ENCODE measurements around the gene CPZ.
"Not testable (repeated sequence)": the region's sequence is repeated elsewhere in the genome, so short reads cannot be mapped to it uniquely, and the experiment has no call there.

CPZ gene

DNA sequence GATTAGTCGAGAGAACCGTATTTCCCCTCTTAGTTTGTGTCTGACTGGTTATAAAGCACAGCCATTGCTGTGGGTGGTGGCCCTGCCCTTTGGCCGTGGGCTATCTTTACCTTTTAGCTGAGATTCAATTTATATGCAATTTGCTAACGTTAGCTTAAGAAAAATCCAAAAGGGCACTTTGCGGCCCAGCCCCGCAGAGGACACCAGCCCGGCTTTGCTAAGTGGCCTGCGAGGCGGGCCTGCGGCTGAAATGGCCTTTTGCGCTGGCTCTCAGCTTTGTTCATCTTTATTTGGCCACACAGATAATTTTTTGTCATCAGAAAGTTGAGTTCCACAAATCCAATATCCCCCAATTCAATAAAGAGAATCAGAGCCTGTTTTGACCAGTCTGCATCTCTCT is 48.3 kb downstream of the CPZ start:
- DNase-seq (ENCODE audit: low read depth), result no peak

- no peak for DNase-seq (ENCODE audit: low read depth)
These were observed 48.7 kb downstream of the CPZ start for GRCh38 chr4:8641256-8641655.

GRCh38 chr4:8641931-8642650 is 49.5 kb downstream of the CPZ start:
- DNase-seq (ENCODE audit: low read depth), result no peak

GRCh38 chr4:8642651-8643321 is 50.2 kb downstream of the CPZ start:
- no peak for DNase-seq (ENCODE audit: low read depth)

- DNase-seq (ENCODE audit: low read depth), result no peak
These were observed 50.9 kb downstream of the CPZ start for GRCh38 chr4:8643441-8643840.

GRCh38 chr4:8643986-8644385 is 51.4 kb downstream of the CPZ start:
- DNase-seq (ENCODE audit: low read depth), result no peak

DNA sequence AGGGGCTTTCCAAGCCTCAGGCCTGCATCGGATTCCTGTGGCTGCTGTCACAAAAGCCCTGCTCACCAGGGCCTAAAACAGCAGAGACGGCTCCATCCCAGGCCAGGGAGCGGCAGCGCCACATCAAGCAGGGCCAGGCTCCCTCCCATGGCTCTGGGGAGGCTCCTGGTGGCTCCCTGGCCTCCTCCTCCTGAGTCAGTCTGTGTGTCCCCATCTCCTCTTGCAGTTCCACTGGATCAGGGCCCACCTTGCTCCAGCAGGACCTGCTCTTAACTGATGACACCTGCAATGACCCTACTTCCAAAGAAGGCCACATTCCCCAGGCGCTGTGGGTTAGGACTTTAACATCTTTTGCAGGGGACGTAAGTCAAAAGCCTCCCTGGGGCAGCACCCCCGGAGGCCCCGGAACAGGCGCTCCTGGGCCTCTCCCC is 51.9 kb downstream of the CPZ start:
- DNase-seq (ENCODE audit: low read depth), result no peak

- no peak for DNase-seq (ENCODE audit: low read depth)
These were observed 52.6 kb downstream of the CPZ start for GRCh38 chr4:8644966-8645752.

- DNase-seq (ENCODE audit: low read depth), result no peak
These were observed 53.2 kb downstream of the CPZ start for GRCh38 chr4:8645753-8646124.

GRCh38 chr4:8646296-8647093 is 53.9 kb downstream of the CPZ start:
- no peak for DNase-seq (ENCODE audit: low read depth)

DNA sequence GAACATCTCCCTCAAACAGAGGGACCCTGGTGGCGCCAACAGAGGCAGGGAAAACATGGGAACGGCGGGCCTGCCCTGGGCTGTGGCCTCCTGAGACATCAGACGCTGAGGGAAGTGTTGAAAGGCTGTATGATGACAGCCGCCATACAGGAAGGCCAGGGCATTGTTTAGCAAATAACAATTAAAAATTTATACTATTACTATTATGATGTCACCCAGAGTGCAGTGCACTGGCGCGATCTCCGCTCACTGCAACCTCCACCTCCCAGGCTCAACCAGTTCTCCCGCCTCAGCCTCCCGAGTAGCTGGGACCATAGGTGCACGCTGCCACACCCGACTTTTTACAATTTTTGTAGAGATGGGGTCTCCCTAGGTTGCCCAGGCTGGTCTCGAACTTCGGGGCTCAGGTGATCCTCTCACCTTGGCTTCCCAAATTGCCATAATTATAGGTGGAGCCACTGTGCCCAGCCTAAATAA is 54.6 kb downstream of the CPZ start:
- DNase-seq (ENCODE audit: low read depth), result no peak

DNA sequence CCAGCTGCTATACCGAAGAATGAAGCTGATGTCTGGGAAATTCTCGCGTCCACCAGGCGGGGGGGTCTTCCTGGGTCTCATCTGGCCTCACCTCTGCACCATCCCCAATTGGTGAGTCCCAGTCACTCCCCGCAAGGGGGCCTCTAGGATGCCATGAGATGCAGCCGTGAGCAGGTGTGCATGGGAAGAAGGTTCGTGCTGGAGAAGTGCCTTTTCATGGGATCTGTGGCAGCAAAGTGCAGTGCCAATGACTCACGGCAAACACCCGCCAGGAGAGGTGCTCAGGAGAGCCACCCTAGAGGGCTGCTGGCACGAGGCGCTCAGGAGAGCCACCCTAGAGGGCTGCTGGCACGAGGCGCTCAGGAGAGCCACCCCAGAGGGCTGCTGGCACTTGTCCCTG is 55.1 kb downstream of the CPZ start:
- no peak for DNase-seq (ENCODE audit: low read depth)

DNA sequence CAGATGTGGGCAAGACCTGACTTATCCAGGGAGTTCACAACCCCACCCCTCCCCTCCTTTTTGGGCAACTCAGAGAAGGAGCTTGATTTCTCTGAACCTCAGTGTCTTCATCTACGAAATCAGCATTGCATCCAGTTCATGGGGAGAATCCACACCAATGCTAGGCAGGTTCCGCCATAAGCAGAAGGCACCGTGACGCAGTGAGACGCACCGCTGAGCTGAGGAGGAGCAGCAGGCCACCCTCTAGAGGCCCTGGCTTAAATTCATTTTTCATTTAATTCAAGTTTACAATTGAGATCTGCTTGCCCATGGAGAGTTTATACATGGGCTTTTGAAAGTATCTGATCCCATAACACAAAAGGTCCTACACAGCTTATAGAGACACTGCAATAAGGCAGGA is 55.7 kb downstream of the CPZ start:
- no peak for DNase-seq (ENCODE audit: low read depth)

GRCh38 chr4:8648816-8649630 is 56.5 kb downstream of the CPZ start:
- DNase-seq (ENCODE audit: low read depth), result no peak

GRCh38 chr4:8649631-8650361 is 57.2 kb downstream of the CPZ start:
- no peak for DNase-seq (ENCODE audit: low read depth)

DNA sequence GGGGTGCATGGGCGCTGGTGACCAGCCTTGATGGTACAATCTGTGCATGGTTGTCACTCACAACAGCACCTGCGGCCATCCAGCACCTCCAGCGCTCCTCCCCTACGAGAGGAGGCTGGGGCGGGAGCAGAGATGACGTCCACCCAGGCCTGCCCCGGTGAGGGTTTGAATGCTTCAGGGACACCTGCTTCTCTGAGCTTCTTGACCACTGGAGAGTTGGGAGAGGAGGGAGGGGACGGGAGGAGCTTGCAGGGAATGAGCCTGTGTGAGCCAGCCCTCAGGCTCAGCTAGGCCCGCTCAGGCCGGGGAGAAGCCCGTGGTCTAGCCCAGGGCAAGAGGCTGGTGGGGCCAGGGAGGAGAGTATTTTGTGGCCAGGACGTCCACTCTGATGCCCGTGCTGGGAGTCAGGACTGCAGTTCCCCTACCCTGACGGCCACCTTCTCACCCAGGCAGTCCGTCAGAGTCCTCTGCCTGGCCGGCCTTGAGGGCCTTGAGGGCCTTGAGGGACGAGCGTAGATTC is 59.2 kb downstream of the CPZ start:
- DNase-seq (ENCODE audit: low read depth), result no peak

DNA sequence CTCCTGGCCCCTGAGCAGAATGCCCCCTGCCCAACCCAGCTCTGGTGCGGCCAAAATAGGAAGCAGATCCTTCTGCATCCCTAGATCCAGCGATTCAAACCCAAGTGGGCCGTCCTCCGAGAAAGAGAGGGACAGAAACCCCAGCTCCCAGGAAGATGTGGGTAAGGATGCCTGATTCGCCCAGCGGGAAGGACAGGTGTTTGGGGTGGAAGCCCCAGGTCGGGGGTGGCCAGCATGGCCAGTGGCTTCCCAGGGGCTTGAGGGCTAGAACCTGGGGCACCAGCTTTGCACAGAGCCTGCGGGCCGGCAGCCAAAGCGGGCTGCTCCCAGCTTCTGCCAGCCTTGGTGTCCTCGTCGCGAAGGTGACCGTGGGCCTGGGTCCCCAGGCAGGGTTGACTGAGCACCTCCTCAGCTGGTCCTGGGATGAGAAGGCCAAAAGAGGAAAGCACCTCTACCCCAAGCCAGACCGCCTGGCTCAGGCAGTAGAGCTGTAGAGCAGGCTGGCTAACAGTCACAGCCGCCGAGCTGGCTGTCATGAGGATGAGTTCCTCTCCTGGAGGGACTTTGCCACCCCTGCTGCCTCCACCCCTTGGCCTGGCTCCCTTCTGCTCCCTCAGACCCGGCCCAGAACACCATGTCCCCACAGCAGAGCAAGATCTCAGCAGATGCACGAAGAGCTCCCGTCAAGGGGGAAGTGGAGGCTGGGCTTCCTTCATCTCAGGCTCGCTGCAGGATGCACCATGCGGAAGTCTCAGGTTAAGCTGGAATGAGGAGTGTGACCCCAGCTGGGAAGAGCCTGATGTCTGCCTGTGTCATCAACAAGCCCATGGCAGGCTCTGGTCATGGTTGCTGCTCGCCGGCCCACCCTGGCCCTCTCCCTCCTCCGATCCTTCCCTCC is 59.9 kb downstream of the CPZ start:
- DNase-seq (ENCODE audit: low read depth), result no peak

DNA sequence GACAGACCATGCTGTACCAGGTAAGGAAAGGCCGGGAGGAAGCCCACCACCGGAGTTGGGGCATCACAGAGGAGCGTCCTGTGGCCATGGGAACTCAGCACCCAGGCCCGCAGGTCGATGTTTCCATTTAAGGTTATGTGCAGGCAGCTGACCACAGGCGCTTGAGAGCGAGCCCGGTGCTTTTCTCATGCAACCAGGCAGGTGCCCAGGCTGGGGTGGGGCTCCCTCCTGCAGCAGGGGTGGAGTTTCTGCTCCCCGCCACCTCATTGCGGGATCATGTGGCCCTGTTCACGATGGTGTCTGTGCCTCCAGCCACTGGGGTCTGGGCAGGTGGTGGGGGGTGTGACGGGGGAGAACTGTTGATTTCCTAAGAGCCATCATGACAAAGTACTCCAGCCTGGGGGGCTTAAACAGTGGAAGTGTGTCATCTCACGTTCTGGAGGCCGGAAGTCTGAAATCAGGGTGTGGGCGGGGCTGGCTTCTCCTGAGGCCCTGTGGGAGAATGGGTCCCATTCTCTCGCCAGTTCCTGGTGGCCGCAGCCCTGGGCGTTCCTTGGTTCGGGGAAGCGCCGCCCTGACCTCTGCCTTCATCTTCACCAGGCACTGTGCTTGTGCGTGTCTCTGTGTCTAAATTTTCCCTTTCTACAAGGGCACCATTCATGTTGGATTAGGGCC is 60.9 kb downstream of the CPZ start:
- no peak for DNase-seq (ENCODE audit: low read depth)

- DNase-seq (ENCODE audit: low read depth), result not testable (repeated sequence)
These were observed 61.6 kb downstream of the CPZ start for GRCh38 chr4:8654139-8654538.
